HEK293T (cell line): Measurements from ENCODE around the gene L2HGDH.

ENCODE experiments used
- FOXM1 ChIP-seq: fragments of 450-650 bp; IDR thresholded peaks from 2 replicates; pipeline ENCODE4 v1.6.1; 2017; ENCODE audit warnings: mild to moderate bottlenecking, borderline replicate concordance
- SUZ12 ChIP-seq: fragments of 450-650 bp; IDR thresholded peaks from 2 replicates; pipeline ENCODE4 v1.6.1; 2016; ENCODE audit warnings: mild to moderate bottlenecking

- TF ChIP-seq SUZ12 (no peak), FOXM1 (no peak)
These were observed 51.5 kb downstream of the L2HGDH start for GRCh38 chr14:50260511-50260910.
